CD4-positive, alpha-beta T cell treated with Interleukin-4 for 4 hours (primary cell): ENCODE results near the gene CST9.

Source experiments
- DNase-seq: peaks from one replicate; pipeline ENCODE4 v3.0.0-alpha.2; 2020

Gene CST9, protein sequence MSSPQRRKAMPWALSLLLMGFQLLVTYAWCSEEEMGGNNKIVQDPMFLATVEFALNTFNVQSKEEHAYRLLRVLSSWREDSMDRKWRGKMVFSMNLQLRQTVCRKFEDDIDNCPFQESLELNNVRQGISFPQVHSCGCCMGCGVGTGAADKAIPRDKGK

DNA sequence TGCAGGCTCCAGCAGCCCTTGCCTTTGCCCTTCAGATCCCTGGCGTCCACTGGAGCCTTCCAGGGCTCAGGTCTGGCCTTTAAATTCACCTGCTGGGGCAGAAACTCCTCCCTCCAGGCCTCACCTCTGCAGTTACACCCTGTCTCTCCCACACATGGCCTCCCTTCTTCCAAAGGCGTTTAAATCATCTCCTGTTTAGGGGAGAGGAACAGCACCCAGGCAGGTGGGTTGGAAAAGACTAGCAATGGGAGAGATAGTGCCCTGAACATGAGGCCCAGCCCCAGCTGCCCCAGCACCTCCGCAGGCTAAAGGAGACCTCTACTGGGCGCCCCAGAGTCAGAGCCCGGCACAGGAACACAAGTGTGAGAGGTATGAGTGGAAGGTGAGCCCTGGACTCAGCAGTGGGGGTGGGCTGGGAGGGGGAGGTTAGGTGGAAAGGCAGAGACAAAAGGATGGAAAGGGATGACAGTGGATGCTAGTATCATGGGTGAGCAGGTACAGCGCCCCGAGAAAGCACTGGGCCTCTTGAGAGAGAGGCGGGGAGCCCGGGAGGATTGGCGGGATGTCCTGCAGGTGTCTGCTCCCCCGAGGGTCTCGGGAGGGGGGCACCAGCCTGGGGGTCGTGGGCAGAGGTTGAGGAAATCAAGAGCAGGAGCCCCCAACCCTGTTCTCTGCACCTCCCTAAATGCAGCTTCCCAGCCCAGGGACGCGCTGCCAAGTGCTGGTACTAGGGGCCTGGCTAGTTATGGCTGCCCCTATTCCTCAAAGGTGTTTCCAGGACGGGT, at the start of gene CST9:
Gene CST9 (minus strand): TSS at position 51 of the 785 bp plus-strand sequence. CDS start 53 bp downstream, outside the sequence.
- DNase-seq: no peak

DNA sequence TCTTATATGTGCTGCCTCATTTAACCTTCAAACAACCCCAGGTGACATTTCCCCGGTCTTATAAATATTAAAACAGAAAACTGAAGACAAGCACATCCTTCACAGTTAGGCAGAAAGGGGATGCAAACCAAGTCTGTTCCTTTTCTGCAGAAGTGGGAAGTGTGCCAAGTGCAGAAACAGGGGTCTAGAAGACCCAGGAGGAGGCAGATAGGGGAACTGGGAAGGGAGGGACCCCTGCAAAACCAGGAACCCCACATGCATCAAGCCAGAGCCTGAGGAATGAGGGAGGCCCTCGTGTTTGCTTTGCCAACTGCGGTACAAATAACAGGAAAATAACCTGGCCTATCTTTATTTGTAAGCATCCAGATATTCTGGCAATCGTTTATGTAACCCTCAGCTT, 49.0 kb upstream of the CST9 start:
- no peak for DNase-seq

DNA sequence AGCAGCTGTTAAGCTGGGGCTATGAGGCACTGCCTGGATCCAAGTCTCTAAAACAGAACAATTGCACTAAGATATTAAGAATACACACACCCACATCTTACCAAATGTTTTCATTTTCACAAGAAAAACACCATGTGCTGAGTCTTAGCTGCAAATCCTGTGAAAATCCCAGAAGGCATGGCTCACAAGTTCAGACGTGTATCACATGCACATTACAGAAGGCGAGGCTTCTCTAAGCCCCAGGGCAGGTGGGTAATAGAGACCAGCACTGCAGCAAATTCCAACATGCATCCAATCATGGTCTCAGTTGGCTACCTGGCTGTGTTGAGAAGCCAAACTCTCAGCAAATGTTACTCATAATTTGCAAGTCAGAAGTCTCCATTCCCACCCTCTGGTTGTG, 48.3 kb upstream of the CST9 start:
- no peak for DNase-seq

DNA sequence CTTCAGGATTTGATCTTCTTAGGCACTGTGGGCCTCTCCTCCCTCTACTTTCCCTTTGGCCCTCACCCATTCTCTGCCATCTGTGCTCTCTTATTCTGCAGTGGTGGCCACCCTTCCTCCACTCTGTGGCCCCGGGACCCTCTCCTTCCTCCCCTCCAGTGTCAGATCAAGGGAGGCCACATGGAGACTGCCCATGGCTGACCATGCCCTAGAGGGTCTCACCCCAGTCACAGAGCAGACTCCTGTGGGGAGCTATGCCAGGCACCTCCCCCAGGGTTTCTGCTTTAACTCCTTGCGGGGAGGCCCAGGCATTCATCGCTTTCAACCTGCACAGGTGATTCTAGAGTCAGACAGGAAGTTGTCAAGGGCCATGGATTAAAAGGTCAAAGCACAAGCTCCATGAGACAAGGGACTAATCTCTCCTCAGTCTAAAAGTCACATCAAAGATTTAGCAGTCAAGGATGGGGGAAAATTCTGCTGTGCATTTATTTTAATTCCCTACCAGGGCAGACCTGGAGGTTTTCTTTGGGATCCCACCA, 47.8 kb upstream of the CST9 start:
- DNase-seq: no peak

DNA sequence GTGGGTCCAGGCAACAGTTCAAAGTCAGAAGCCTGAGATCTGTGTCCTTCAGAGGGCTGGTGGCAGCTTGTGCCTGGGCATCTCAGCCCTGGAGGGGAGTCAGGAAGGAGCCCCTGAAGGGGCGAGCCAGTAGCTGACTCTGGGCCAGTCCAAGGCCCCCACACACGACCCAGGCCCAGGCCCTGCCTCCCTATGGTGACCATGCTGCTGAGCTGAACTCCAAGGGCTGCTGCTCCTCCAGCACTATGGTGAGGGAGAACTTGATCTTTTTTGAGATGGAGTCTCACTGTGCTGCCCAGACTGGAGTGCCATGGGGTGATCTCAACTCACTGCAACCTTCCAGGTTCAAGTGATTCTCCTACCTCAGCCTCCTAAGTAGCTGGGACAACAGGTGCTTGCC, 47.2 kb upstream of the CST9 start:
- no peak for DNase-seq

DNA sequence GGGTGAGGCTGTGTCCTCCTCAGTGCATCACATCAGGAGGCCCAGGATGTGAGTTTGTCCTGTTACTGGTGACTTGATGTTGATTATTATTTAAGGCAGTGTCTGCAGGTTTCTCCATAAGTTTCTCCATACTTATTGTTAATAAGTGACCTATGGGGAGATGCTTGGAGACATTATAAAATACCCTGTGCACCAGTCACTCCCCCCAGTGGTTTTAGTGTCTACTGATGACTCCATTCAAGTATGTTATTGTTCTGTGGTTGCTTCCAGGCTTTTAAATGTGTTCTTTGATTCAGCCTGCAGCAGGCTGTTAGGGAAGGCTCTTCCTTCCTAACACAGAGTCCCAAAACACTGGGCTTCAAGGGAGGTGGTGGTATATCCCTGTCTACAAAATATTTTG, 46.7 kb upstream of the CST9 start:
- DNase-seq: no peak

DNA sequence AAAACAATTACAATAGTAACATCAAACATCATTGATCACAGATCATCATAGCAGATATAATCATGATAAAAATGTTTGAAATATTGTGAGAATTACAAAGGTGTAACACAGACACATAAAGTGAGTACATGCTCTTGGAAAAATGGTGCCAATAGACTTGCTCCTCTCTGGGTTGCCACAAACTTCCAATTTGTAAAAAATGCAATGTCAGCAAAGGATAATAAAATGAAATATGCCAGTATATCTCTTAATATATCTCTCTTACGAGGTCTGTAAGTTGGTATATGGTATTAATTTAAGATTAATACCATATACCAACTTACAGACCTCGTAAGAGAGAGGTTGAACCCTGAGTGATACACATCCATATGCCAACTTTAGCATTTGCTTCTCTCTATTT, 45.4 kb upstream of the CST9 start:
- DNase-seq: no peak

DNA sequence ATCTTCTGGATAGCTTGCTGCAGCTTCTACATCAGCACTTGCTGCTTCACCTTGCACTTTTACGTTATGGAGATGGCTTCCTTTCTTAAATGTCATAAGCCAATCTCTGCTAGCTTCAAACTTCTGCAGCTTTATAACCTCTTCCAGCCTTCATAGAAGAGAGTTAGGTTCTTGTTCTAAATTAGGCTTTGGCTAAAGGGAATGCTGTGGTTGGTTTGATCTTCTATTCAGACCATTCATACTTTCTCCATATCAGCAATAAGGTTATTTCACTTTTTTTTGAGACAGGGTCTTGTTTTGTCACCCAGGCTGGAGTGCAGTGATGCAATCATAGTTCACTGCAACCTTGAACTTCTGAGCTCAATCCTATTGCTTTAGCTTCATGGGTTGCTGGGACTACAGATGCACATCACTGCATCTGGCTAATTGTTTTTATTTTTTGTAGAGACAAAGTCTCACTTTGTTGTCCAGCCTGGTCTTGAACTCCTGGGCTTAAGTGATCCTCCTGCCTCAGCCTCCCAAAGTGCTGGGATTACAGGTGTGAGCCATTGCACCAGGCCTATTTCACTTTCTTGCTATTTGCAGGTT, 44.2 kb upstream of the CST9 start:
- no peak for DNase-seq

DNA sequence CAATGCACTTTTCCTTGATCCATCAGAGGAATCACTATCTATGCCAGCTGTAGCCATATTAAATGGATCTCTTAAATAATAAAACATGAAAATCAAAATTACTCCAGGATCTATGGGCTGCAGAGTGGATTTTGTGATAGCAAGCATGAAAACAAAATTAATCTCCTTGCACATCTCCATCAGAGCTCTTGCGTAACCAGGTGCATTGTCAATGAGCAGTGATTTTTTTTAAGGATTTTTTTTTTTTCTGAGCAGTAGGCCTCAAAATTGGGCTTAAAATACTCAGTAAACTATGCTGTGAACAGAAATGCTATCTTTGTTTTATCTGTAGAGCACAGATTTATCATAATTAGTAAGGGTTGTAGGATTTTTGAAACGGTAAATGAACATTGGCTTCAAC, 43.5 kb upstream of the CST9 start:
- DNase-seq: no peak

DNA sequence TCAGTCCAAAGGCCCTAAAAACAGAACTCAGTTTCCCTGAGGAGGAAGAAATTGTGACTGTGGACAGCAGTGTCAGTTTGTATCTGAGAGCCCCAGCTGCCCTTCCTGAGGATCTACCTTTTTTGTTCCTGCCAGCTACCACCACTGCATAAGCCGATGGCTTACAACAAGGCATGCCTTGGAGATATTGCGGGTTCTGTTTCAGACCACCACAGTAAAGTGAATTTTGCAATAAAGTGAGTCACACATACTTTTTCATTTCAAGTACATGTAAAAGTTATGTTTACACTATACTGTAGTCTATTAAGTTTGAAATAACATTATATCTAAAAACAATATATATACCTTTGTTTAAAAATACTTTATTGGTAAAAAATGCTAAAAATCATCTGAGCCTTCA, 41.6 kb upstream of the CST9 start:
- no peak for DNase-seq

DNA sequence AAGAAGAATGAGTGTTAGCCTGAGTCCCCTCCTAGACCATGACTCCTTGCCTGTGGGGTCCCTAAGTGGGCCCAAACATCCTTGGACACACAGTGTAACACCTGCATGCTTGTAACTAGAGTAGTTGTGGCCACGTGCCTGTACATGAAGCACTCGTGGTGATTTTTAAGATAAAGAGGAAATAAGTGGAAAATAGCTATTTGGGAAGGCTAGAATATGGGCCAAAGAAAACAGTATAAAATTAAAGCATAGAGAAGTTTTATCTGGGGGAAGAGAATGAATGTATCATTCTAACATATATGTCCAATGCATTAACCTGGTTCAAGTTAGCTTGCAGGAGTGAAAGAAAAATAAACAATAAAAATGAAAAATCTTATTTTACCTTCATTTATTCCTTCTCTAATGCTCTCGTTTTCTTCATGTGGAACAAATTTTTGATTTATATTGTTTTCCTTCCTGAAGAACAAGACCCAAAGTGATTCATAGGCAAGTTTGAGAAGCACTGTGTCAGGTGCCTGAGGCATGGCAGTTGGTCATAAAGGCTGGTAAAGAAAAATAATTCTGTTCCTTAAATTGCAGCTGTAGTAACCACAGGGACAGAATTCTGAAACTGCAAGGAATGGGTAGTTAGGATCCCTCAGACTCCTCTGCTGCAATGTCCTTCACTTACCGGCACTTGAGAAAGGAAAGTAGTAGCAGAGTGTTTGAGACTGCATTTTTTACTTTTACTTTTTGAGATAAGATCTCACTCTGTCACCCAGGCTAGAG, 40.6 kb upstream of the CST9 start:
- no peak for DNase-seq

DNA sequence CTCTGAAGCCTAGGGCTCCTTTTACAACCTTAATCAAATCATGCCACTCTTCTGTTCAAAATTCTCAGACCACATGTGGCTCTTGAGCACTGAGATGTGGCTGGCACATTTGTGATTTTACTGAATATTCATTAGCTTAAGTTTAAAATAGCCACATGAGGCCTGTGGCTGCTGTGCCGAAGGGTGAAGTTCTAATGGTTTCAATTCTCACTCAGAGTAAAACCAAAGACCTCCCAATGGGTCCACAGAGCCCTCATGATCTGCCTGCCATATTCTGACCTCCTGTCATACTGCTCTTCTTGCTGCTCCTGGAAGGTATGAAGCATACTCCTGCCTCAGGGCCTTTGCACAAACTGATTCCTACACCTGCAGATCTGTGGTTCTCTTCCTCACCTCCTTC, 39.9 kb upstream of the CST9 start:
- no peak for DNase-seq

DNA sequence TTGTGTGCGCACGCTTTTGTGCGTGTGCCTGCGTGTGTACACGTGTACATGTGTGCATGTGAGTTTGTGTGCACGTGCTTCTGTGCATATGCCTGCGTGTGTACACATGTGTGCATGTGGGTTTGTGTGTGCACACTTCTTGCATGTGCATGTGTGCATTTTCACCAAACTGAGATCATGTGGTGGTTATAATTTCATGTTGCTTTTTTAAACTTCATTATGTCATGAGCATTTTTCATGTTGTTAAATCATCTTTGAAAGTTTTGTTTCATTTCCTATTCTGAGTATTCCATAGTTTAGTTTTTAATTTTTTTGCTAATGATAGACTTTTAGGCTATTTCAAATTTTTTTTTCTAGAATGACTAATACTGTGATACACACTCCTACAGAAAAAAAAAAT, 38.4 kb upstream of the CST9 start:
- DNase-seq: no peak

DNA sequence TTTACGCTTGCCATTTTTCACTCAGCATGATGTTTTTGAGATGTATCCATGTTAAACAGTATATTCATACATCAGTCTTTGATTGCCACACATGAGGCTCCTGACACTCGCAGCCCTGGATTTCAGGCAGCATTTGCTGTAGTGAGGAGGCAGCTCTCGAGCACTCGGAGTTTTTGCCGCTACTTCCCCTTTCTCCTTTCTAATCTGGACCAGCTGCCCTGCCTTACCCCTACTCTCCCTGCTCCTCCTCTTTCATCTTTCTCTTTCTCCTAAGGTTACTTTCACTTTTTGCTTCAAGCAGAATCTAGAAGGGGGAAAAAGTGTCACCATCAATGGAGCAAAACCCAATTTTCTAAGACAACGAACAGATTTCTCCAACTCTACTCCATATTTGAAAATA, 37.9 kb upstream of the CST9 start:
- no peak for DNase-seq

DNA sequence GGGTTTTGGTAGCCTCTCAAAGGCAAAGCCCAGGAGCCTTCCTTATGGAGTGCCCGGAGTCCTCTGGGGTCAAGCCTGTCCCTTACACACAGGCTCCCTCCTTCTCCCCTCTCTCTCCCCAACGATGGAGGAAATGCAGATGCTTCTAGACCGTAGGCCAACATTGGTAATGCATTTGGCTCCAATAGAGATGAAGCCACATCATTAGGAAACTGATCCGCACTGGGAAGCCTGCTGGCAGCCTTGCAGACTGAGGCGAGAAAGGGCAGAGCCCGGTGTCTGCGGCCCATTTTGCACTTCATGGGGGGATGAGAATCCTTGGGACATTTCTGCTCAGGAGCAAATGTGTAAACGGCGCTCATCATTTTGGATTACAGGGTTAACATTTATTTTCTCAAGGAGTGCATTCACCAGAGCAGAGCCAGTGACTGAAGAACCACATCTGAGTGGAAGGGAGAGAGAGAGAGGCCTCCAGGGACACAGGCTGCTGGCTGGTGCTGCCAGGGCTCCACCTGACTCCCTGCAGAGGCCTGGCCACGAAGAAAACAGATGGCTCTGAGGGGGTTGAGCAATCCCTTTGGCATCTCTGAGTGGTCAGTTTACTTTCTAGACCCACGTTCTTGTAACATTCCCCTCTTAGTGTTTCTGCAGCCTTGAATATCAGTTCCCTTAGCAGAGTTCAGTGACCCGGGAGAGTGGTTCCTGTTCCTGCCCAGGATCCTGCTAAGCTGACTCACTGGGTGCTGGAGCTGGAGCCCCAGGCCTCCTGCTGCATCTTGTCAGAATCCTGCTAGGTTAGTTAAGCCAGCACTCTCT, 36.4 kb upstream of the CST9 start:
- DNase-seq: no peak

DNA sequence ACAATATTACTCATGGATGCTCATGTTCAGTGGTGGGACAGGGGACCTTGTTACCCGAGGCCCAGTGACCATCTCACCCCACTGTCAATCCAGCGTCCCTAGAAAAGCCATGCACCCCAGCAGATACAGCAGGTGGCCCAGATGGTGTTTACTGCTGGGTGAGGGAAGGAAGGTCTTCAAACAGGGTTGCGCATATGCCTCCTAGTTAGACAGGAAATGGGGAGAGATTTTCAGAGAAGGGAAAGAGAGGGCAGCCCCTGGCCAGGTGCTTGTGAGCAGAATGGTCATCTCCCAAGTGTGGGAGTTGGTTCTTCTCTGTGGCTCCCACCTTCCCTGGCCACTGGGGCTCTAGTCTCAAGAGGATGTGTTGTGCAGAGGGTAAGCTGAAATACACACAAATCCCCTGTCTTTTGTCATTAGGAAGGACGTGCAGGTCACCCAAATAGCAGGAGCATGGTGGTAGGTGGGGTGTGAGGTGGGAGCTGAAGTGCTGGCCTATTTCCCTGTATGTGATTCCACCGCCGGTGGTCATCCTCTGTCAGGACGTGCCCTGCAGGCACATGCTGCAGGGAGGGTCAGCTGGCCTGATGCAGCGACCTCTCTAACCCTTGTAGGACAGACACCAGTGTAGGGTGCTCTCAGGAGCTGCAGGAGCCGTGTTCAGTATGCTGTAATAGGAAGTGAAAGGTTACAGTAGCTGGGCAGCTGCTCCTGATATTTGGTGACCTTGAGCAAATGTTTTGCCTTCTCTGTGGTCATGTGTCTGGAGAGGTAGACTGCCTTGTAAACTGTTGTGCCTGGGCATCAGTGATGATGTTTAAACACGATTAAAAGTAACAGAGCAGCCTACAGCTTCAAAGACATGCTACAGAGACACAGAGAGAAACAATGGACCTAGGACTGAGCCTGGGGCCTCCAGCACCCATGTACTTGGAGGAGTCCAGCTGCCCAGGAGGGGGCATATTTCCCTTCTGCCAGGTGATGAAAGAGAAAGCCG, 35.3 kb upstream of the CST9 start:
- no peak for DNase-seq

DNA sequence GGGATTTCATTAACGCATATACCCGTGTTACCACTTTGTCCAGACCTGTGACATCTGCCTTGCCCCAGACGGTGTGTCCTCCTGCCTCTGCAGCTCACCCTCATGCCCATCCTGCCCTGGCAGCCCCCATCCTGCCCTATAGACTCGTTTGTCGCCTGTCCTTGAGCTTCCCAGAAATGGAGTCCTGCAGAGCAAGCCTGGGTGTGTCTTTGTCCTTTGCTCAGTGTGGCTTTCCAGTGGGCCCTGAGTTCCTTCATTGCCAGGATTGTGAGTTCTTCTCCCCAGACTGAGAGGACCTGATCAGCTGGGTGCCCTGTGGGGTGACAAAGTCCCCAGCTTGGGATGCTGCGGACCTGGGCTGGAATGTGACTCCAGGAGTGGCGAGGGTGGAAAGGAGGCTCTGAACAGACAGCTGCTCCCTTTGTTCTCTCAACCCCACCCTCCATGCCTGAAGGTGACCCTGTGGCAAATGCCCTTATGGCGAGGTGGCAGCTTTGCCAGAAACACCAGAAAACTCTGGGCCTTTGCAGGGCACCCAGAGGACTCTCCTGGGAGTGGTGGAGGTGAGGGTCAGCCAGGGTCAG, 34.4 kb upstream of the CST9 start:
- DNase-seq: no peak

DNA sequence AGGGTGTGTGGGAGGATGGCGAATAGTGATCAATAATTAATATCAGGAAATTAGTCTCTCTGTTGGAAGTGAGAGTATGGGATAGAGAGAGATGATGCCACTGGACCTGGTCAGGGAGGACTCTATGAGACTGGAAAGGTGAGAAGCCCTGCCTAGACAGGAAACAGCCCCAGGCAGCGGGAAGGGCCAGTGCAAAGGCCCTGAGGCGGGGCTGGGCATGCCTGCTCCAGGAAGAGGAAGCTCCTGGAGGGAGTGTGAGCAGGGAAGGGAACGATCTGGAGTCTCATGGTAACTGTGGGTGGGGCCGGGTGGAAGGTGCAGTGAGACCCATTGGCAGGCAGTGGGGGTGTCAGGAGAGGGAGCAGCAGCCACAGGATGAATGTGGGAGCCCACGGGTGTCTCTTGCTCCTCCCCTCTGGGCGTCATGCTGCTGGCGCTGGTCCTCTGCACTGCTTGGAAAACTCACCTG, 33.8 kb upstream of the CST9 start:
- no peak for DNase-seq

DNA sequence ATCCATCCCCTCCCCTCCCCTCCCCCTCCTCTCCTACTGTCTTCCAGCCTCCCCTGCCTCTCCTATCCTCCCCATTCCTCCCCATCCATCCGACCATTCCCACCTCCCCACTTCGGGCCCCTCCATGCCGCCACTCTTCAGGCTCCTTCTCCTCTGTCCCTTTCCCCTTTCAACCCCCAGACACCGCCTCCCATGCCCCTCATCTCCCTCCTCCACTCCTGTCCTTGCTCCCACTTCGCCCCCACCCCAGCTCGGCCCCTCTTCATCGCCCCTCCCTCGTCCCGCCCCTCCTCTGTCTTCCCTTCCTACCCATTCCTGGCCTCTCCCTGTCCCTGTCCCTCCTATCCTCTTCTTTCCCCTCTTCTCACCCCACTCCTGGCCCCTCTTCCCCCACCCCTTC, 32.6 kb upstream of the CST9 start:
- DNase-seq: no peak

DNA sequence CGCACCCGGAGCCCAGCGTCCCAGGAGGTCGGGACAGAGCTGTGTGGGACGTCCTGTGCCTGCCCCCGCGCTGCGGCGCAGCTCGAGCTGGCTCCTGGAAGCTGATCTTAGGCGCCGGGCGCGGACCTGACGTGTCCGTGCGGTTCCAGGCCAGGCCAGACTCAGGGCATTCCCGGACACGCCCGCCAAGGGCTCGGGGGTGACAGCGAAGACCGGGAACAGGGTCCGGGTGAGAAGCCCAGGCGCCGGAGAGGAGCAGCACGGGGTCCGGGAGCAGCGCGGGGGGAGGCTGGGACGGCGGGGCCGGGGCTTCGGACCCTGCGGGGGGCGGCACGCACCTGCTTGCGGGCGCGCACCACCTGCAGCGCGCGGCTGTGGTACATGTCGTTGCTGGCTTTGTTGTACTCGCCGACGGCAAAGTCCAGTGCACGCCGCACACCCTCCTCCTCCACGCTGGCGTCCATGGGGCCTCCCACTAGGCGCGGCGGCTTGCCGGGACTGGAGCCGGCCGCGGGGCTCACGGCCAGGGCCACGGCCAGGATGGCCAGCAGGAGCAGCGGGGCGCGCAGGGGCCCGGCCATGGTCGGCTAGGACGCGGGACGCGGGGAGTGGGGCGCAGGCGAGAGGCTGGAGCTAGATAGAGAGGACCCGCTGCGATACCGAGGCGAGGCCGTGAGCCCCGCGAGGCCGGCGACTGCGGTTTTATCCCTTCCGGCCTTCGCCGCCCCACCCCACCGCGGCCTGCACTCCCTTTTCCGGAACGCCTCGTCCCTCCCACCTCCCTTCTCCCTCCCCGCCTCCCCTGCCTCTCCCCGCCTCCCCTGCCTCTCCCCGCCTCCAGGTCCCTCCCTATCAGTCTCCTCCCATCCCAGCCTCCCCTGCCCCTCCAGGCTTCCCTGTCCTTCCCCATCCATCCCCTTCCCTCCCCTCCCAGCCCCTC, 31.8 kb upstream of the CST9 start, which contains the start of gene CST3:
Gene CST3 (minus strand): TSS at position 674 of the 940 bp plus-strand sequence. CDS start 93 bp downstream, at position 581.
- peak; percentile 9 for DNase-seq
